ENCODE data around the gene COPS3.

Gene COPS3

DNA sequence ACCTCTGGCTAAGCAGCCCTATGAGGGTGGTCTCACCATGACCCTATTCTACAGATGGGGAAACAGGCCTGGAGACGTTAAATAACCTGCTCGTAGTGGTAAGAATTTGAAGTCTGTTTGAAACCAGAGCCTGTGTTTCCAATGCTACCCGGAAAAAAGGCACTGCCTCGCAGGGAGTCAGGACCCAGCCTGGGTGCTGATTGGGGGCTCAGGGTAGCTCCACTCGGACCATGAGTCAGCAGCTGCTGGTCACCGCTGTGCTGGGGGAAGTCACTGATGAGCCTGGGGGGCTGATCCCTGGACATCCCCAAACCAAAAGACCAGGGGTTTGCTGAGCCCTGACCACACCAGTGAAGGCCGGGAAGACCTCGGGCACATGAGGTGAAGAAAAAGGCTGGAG, 65.5 kb downstream of the COPS3 start:
- no peak for DNase-seq

DNA sequence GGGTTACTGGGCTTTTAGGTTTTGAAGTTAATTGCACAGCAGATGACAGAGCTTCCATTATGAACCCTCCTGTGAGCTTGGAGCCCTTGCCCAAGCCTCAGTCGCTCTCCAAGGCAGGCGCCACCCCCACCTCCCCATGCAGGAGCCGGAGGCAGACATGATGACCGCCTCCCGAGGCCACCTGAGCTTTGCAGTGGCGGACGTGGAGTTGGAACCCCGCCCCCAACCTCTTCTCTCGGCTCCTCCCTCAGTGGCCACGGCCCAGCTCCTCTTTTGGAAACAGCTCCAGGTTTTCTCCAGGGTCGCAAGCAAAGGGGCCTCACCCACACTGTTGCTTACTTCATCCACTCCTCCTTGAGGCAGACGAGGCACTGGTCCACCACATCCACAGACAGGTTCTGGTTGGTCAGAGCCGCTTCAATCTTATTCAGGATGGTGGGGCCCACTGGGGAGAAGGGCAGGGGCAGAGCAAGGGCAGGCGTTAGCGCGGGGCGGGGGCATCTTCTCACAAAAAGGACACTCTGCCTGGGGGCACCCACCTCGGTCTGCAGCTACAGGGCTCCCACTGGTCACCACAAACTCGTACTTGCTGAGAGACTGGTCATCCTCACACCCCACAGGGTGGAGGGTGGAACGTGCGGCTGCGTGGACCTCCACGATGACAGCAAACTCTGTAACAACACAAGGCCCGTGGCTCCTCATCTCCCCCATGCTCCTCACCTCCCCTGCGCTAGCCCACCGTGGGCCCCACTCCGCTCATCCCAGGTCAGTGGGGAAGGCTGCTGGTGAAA, 66.2 kb downstream of the COPS3 start:
- no peak for DNase-seq

DNA sequence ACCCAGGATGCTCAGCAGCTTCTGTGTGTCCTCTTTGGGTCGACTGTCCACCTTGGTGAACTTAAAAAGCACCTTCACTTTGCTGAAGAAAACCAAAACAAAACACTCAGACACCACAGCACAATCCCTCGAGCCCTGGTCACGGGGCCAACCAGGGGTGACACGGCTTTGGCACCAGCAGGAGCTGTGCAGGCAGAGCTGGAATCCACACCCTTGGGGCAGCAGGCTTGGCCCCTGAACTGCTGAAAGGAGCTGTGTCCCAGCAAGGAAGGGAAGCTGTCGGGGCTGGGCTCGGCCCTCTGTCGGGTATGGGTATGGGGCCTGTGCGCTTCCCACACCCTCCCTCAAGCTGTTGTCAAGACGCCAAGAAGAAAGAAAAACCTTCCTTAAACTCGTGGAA, 67.3 kb downstream of the COPS3 start:
- DNase-seq: no peak

DNA sequence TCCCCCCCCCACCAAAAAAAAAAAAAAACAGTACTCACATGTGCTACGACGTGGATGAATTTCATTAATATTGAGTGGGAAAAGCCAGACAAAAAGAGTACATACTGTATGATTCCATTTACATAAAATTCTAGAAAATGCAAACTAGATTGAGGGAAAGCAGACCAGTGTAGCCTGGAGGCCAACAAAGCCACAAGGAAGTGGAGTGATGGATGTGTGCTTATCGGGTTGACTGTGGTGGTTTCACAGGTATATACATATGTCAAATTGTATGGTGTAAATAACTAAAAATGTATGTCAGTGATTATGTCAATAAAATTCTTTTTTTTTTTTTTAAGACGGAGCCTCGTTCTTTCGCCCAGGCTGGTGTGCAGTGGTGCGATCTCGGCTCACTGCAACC, 73.0 kb downstream of the COPS3 start:
- no peak for DNase-seq

DNA sequence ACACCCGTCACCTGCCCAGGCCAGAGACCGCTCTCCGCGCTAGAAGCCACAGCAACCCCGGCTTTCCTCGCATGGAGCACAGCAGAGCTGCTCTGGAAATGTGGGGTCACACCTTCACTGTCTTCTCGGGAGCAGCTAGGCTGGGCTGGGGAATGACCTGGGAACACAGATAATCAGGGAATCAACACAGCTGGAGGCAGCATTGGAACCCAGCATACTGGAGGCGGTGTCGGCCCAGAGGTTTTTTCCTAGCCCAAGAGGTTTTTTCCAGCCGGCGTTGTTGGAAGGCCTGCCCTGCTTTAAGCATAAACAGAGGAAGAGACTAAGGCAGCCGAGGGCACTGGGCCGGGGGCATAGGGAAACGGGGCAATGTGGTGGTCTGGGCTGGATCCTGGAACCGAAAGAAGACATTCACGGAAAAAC, 74.1 kb downstream of the COPS3 start:
- DNase-seq: no peak

DNA sequence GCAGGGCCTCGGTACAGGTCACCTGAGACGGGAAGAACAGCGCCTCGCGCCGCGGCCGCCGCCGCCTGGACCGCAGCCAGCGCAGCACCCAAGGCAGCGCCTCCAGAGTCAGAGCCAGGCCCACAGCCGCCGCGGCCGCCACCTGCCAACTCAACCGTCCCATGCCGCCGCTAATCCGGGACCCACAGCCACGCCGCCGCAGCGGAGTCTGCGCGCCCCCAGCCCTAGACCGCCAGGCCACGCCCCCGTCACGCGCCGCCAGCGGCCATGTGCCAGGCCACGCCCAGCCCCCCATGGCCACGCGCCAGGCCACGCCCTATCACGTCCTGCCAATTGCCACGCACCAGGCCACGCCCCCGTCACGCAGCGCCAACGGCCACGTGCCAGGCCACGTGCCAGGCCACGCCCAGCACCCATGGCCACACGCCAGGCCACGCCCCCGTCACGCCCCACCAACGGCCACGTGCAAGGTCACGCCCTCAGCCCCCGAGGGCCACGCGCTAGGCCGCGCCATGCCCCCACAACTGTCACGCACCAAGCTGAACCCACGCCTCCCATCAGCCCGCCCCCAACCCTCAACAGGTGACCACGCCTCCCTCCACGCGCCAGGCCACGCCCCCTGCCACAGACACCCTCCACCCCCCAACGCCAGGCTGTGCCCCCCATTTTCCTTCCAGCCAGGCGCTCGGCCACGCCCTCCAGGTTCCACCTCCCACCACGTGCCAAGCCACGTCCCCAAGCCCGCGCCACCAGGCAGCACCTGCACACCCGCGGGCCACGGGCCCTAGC, 74.7 kb downstream of the COPS3 start, which contains the start of gene PLD6:
Gene PLD6 (minus strand): TSS at position 210 of the 789 bp plus-strand sequence. CDS start 47 bp downstream, at position 163.
- DNase-seq: peak; percentile 86

DNA sequence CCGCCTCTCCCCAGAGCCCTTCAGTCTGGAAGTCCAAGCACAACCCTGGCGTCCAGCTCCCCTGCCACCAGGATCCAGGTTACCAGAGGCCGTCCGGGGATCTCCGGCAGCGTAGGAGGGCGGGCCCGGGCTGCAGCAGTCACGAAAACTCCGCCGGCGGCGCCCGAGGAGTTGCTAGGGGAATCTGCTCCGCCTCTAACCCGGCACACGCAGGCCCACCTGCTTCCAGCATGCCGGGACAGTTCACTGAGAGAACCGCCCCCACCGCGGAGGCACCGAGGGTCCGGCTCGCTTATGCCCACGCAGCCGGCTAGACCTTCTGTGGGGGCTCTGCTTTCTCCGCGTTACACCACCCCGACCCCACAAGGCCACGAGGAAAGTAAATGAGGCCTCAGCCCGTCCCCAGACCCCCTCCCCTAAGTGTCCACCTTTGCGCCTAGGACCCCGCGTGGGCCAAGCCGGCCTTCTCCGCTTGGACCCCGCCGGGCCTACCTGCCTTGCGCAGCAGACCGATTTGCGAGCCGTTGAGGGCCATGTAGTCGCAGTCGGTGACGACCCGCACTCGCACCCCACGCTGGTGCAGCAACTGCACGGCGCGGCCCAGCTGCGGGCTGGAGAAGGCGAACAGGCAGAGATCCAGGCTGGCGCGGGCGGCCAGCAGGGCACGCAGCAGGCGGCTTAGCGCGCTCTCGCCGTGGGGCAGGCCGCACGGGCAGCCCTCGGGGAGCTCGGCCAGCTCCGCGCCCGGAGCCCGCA, 75.5 kb downstream of the COPS3 start:
- peak; percentile 39 for DNase-seq

DNA sequence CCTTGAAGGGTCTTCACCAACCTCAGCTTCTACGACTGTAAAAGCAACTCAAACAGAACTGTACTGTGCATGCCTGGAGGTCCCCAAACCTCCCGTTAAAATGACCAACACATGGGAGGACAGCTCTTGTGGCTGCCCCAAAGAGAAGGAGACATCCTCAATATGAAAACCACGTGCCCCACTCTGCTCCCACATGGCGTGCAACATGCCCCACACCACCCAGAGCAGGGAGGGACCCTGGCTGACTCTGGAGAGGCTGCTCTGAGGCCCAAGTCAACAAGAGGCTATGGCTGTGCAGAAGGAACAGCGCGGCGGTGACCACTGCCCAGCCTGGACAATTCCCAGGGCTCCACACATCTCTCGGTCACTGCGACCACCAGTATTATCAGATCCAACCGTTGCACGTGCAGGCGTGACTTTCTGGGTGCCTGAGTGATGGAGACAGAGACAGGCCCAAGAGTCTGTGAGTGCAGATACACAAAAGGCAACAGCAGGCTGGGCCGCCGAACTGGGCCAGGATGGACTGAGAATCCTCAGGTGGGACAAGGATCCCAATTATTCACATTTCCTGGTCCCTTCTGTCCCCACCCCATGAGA, 76.3 kb downstream of the COPS3 start:
- no peak for DNase-seq

DNA sequence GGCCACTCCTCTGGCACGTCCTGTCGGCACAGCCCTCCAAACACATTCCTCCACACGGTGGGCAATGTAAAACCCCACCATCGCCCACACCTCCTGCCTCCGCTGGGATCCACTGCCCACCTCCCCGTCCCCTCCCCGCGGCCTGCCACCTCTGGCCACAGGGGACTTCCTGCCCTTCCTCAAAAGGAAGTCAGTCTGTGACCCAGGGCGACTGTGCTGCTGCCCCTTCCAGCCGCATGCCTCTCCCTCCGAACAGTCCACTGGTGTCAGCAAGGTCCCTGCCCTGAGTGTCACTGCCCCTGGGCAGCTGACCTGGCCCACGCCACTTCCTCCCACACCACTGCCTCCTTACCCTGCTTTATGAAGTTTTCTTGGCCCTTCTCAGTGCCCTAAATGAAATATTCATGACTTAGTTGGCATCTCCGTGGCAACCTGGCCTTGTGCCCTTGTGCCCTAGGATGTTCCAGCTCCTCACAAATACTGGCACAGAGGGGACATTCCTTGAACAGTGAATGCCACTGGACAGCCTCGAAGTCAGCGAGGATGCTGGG, 76.9 kb downstream of the COPS3 start:
- no peak for DNase-seq

DNA sequence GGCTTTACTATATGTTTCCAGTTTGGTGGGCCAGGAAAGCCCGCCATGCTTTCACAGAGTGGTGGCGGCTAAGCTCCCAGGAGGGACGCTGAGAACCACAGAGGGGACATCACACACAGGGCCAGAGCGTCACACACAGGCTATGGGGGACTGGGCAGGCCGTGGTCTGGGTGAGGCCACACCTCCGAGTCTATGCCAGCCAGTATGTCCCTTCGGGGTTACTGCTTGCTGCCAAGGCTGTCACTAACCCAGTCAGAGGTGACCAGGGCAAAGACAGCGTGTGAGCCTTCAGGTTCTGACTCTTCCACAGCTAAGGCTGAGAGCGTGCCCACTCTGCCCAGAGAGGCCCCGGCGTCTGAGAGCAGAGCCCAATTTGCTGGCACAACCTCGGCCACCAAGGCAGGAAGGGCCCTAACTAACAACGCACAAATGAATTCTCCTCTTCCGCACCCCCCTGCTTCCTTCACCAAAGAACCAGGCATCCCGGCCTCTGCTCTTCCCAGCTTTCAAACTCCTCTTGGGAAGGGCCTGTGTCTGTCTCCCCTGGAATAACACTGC, 77.8 kb downstream of the COPS3 start:
- DNase-seq: no peak

DNA sequence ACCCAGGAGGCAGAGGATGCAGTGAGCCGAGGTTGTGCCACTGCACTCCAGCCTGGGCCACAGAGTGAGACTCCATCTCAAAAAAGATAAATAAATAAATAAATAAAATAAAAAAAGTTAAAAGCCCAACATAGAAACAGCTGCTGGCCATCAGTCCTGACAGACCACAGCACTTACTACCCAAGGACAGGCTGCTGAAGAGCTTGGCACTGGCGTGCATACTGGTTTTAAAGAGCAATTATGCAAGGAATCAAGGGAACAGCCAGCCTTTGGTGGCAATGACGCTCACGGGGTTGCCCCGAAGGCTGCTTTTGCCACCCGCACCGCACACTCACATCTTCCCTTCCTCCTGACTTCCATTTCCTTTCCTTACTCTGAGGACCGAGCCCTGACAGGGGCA, 79.1 kb downstream of the COPS3 start:
- DNase-seq: no peak

DNA sequence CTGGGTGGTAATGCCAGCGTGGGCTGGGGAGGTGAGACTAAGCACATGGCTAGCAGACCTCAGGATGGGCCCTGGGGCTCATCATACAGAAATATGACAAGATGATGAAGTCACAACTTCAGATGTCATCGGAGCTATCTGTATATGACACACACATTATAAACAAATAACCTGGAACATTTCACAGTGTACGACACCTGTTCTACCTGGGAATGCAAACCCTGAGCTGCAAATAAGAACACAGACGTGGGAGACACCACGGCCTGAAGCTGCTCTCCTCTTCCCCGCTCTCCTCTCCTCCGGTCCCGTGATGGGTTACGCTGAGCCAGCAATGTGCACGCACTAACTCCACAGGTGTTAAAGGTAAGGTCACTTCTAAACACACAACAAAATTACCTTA, 79.8 kb downstream of the COPS3 start:
- no peak for DNase-seq

DNA sequence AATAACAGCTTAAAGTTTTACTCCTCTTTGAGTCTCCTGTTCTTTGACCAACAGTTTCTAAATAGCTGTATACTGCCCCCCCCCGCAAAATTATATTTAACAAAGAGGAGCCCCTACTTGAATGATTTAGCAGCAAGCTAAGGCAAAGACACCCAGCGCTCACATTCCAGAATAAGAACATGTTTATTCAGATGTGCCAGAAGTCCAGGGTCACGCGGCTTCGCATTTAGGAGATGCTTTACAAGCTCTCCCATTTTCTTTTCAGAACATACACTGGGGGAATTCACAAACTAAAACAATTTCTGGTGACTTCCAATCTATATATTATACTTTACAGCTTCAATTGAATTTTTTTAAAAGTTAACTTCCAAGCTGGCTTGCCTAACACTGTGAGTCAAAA, 80.2 kb downstream of the COPS3 start:
- no peak for DNase-seq

DNA sequence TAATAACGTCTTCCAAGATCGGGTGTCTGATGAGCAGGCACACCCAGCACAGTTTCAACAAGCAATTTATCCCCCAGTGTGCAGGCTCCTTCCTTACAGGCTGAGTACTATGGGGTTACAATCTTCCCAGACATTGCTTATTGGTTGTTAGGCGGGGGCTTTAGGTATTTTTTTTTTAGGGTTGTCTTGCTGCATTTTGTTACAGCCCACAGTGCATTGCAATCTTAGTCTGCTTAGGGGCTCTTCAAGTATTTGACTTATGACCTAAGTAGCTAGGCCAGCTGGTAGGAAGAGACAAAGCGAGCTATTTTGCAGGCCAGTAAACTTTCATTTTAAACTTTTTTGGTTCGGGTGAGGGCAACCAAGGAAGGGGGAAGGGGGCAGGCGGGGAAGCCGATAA, 80.7 kb downstream of the COPS3 start:
- DNase-seq: no peak

DNA sequence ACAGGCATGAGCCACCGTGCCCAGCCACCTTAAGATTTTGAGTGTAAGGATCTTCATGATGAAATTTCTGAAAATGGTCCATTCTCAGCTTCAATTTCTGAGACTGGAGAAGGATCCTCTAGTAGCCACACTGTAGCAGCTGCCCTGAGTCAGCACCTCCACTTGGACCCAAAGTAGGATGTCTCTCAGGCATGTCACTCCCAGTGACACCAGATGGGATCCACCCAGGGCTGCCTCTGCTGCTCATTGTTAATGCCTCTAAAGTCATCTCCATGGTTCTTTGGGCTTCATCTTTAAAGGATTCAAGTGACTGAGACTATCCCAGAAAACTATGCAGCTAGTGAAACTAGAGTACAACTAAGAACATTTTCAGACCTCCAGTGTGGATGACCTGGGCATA, 82.8 kb downstream of the COPS3 start:
- DNase-seq: no peak

DNA sequence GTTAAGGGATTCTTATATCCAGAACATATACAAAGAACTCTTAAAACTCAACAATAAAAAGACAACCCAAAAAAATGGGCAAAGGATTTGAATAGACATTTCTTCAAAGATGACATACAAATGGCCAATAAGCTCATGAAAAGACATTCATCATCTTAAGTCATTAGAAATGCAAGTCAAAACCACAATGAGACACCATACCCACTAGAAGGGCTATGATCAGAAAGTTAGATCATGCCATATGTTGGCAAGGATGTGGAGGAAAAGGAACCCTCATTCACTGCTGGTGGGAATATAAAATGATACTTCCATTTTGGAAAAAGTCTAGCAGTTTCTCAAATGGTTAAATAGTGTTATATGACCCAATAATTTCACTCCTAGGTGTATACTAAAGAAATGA, 84.3 kb downstream of the COPS3 start:
- DNase-seq: no peak
